HUES64 (cell line): ENCODE measurements around the gene MYLK.

Experiments used
- H3K27ac ChIP-seq: 2 replicates; pipeline ENCODE4 v1.7.0; 2013; ENCODE audit warnings: low read depth, low read length, inconsistent platforms
- H3K27me3 ChIP-seq: 2 replicates; pipeline ENCODE4 v1.6.1; 2013; ENCODE audit warnings: mild to moderate bottlenecking, low read length; ENCODE audit not compliant: insufficient read depth
- H3K36me3 ChIP-seq: 2 replicates; pipeline ENCODE4 v1.6.1; 2013; ENCODE audit warnings: mild to moderate bottlenecking, low read length; ENCODE audit not compliant: insufficient read depth
- H3K4me1 ChIP-seq: 2 replicates; pipeline ENCODE4 v1.6.1; 2013; ENCODE audit warnings: mild to moderate bottlenecking, low read length, moderate library complexity; ENCODE audit not compliant: insufficient read depth
- H3K4me3 ChIP-seq: 2 replicates; pipeline ENCODE4 v1.5.1; 2013; ENCODE audit warnings: mild to moderate bottlenecking, low read length, moderate library complexity
- H3K9ac ChIP-seq: 2 replicates; pipeline ENCODE4 v1.6.1; 2013; ENCODE audit warnings: mild to moderate bottlenecking, low read depth, low read length
- H3K9me3 ChIP-seq: 2 replicates; pipeline ENCODE4 v1.6.1; 2013; ENCODE audit warnings: low read depth, low read length; ENCODE audit not compliant: insufficient read depth
- WGBS: fragments of 150-250, 120-280 bp; methylation state at CpG from one replicate; pipeline ENCODE4 v1.1.7; 2013; ENCODE audit warnings: missing lambda C conversion rate; 5-methylcytosine and 5-hydroxymethylcytosine counted together

Gene MYLK

DNA sequence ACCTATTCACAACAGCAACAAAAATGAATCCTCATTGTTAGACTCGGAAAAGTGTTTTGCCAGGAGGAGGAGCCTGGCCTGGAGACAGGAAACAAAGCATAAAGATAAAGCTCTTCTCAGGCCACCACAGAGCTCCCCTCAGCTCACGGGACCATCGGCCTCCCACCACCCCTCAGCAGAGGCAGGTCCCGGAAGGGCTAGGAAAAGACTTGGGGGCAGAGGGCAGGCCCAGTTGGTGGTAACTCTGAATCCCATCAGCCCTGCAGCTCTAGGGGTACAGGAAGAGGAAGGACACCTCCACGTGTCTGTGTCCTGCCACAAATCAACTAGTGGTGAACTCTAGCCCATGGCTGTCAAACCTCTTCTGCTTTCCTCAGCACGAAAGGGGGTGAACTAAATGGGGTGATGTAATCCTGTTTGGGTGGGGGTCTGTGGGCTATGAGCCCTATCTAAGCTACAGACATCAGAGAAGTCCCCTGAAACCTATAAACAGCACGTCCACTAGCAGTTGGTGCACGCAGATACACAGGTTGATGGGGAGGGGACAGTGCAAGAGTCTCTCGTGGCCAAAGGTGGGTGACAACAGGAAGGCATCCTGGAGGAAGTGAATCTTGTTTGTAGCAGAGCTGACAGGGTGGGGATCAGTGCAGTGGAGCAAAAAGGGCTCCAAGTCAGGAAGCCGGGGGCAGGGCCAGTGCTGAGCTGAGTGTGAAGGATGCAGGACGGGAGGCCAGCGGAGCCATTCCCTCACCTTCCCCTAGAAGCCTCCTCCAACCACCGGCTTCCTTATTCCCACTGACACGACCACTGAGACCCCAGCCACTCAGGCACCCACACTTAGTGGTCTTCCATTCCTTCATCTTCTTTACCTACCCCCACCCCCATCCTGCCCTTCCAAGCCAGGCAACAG is 188.1 kb downstream of the MYLK start:
- WGBS: 77% methylated on average over 14 of the region's 14 CpGs
- no peak overlapping the region for H3K27ac ChIP-seq
- no peak overlapping the region for H3K4me3 ChIP-seq
- no peaks in the 10 kb centered on the region for H3K27me3 ChIP-seq
- H3K36me3 ChIP-seq: no peaks in the 10 kb centered on the region
- H3K4me1 ChIP-seq: peaks cover 16% of the 10 kb centered on the region; the same call in 1 of the 2 replicates
- no peak overlapping the region for H3K9ac ChIP-seq
- no peaks in the 10 kb centered on the region for H3K9me3 ChIP-seq

DNA sequence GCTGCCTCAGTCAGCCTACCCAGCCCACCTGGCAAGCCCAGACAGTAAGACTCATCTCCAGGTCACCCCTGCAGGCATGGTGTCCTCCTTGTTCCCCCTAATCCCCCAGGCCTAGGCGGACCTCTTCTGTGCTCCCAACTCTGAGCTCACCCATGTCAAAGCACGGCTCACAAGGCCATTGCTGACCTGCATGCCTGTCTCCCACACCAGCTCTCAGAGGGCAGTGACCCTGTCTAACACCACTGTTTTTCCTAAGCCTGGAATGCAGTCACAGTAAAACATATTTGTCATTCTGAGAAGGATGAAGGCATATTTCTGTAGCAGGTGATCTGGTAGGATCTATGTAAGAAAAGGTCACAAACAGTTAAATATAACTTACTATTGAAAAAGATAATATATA is 189.0 kb downstream of the MYLK start:
- WGBS: 76% methylated on average over 2 of the region's 2 CpGs
- Histone ChIP-seq H3K9ac (no peak overlapping the region), H3K36me3 (no peaks in the 10 kb centered on the region)

DNA sequence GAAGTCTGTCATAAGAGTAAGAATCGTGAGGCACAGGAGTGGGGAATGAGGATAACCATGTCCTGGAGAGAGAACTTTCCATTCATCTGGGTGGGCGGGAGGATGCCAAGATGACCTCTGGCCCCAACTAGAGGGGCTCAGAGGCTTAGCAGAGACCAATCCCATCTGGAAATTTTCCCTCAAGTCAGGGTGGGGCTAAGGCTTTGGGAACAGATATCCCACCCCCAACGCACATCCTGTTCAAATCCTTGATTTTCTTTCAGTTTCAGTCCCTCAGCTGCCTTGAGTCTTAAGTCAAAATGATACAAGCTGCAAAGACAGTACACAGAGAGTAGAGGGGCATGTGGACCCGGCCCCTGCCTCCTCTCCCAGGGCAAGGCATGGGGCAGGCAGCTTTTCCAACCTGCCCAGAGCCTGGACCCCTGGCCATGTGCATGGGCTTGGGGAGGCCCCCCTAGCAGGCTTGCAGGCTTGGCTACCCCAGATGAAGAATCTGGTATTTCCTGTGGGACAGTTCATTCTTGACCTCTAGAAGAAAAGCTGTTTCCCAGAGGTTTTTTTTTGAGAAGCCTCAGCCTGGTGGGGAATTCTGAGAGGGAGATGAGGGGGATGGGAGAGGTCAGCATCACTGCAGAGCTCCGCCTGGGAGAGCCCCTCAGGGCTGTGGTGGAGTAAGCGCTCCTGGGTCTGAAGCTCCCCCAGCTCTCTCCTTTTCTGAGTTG is 189.6 kb downstream of the MYLK start:
- no peak overlapping the region for H3K27ac ChIP-seq
- H3K4me1 ChIP-seq: peaks cover 16% of the 10 kb centered on the region; the same call in 1 of the 2 replicates
- H3K27me3 ChIP-seq: no peaks in the 10 kb centered on the region
- no peak overlapping the region for H3K4me3 ChIP-seq
- H3K36me3 ChIP-seq: no peaks in the 10 kb centered on the region
- no peak overlapping the region for H3K9ac ChIP-seq
- WGBS: 83% methylated on average over 6 of the region's 6 CpGs
- no peaks in the 10 kb centered on the region for H3K9me3 ChIP-seq

More for the DNA sequence above, 189.0 kb downstream of the MYLK start:
- no peak overlapping the region for H3K27ac ChIP-seq
- no peak overlapping the region for H3K4me3 ChIP-seq
- no peaks in the 10 kb centered on the region for H3K27me3 ChIP-seq
- H3K4me1 ChIP-seq: peaks cover 16% of the 10 kb centered on the region; the same call in 1 of the 2 replicates
- H3K9me3 ChIP-seq: no peaks in the 10 kb centered on the region

DNA sequence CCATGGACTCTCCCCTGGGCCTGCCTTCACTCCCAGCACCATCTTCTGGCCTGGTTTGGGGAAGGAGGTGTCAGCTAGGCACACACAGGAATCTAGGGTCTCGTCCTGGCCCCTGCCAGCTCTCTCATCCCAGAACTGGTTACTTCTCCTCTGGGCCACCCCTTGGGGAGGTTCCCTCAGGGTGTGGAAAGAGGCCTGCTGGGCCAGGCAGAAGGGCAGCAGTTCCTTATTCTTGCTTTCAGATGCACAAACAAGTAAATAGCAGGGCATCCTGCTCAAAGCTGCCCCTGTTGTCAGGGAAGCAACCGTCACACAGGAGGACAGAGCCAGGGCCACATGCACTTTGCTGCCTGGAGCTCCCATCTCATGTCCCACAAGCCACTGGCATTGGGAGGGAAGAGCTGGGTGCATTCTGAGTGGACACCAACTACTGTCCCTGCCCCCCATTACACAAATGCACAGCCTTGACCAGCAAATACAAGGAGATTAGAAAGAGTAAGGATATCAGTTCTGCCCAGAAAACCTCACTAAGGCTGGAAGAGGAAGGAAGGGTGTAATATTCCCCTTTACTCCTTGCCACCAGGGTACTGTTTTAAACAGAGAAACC is 190.4 kb downstream of the MYLK start:
- H3K4me1 ChIP-seq: peaks cover 16% of the 10 kb centered on the region; the same call in 1 of the 2 replicates
- no peaks in the 10 kb centered on the region for H3K36me3 ChIP-seq
- no peak overlapping the region for H3K27ac ChIP-seq
- no peaks in the 10 kb centered on the region for H3K27me3 ChIP-seq
- no peak overlapping the region for H3K9ac ChIP-seq
- WGBS: 85% methylated on average over 2 of the region's 2 CpGs
- no peaks in the 10 kb centered on the region for H3K9me3 ChIP-seq
- no peak overlapping the region for H3K4me3 ChIP-seq

DNA sequence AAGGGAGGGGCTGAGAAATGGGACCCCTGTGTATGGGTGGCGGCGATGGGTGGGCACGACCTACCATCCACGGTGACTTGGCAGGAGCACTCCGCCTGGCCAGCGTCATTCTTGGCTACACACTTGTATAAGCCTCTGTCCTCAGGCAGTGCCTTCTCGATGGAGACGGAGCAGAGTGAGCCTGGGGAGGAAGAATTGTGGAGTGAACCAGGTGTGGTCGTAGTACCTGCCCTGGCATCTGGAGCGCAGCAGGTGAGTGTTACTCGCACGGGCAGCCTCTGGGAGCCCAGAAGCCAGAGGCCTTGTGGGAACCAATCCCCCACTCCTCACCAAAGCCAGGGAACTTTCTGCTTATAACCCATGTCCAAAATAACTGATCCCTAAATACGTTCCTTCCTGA is 191.5 kb downstream of the MYLK start:
- no peak overlapping the region for H3K27ac ChIP-seq
- no peaks in the 10 kb centered on the region for H3K36me3 ChIP-seq
- H3K9me3 ChIP-seq: no peaks in the 10 kb centered on the region
- H3K4me1 ChIP-seq: peaks cover 16% of the 10 kb centered on the region; the same call in 1 of the 2 replicates
- H3K4me3 ChIP-seq: no peak overlapping the region
- no peaks in the 10 kb centered on the region for H3K27me3 ChIP-seq
- no peak overlapping the region for H3K9ac ChIP-seq
- WGBS: 87% methylated on average over 13 of the region's 13 CpGs

DNA sequence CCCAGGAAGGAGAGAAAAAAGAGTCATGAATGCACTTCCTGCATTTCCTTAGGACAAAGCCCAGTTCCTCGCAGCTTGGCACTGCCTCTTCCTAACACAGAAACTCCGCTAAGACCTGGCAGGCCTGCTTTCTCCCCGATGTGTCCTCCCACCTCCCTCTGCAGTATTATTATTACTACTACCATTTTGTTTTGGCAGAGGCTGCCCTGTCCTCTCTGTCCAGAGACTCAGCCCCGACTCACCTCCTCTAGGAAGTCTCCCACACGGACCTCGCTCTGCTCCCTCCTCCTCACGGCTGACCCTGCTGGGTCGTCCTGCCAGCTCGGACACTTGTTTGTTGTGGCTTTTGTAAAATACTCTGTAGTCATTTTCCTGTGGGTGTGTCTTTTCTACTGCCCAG is 192.1 kb downstream of the MYLK start:
- peaks cover 16% of the 10 kb centered on the region; the same call in 1 of the 2 replicates for H3K4me1 ChIP-seq
- no peaks in the 10 kb centered on the region for H3K27me3 ChIP-seq
- no peaks in the 10 kb centered on the region for H3K36me3 ChIP-seq
- H3K4me3 ChIP-seq: no peak overlapping the region
- WGBS: 72% methylated on average over 9 of the region's 9 CpGs
- no peak overlapping the region for H3K27ac ChIP-seq
- no peaks in the 10 kb centered on the region for H3K9me3 ChIP-seq
- H3K9ac ChIP-seq: no peak overlapping the region

DNA sequence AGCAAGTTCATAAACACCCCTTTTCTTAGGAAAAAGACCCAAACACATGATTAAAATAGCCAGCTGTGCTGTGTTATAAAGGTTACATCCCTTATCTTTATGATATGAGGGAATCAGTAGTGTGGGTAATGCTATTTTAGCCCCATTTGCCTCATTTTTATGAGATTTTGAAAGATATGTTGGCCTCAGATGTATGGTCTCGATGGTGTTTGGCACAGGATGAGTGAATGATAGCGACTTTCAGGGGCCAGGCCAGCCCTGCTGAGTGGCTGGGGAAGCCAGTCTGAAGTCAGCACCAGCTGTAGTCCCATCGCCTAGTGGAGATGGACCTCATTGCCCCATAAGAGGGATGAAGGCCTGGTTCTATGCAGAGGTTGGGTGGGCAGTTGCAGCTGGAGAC is 194.3 kb downstream of the MYLK start:
- H3K27ac ChIP-seq: no peak overlapping the region
- no peak overlapping the region for H3K4me3 ChIP-seq
- H3K36me3 ChIP-seq: no peaks in the 10 kb centered on the region
- H3K9me3 ChIP-seq: no peaks in the 10 kb centered on the region
- 93% methylated on average over 3 of the region's 3 CpGs for WGBS
- H3K27me3 ChIP-seq: no peaks in the 10 kb centered on the region
- H3K9ac ChIP-seq: no peak overlapping the region
- peaks cover 12% of the 10 kb centered on the region; the same call in 1 of the 2 replicates for H3K4me1 ChIP-seq

DNA sequence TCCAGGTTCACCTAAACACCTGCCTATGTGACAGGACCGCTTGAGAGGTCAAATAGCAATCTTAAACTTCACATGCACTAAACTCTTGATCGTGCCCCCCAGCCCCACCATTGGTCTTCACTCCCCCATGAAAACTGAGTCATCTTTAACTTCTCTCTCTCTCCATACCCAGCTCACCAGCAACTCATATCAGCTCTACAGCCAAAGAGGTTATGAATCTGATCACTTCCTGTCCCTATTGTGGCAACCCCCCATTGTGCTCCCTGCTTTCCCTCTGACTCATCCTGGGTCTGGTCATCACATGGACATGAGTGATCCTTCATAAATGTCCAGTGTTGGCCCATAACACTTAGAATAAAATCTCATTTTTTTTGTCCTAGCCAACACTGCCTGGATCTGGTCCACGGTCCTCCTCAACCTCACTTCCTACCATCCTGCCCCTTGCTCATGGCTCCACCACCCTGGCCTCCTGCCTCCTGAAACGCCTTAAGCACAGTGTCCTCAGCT is 195.8 kb downstream of the MYLK start:
- H3K27me3 ChIP-seq: no peaks in the 10 kb centered on the region
- H3K9ac ChIP-seq: no peak overlapping the region
- WGBS: 92% methylated on average over 4 of the region's 4 CpGs
- H3K4me3 ChIP-seq: no peak overlapping the region
- H3K27ac ChIP-seq: no peak overlapping the region
- peaks cover 3% of the 10 kb centered on the region; the same call in 1 of the 2 replicates for H3K4me1 ChIP-seq
- no peaks in the 10 kb centered on the region for H3K9me3 ChIP-seq
- no peaks in the 10 kb centered on the region for H3K36me3 ChIP-seq

DNA sequence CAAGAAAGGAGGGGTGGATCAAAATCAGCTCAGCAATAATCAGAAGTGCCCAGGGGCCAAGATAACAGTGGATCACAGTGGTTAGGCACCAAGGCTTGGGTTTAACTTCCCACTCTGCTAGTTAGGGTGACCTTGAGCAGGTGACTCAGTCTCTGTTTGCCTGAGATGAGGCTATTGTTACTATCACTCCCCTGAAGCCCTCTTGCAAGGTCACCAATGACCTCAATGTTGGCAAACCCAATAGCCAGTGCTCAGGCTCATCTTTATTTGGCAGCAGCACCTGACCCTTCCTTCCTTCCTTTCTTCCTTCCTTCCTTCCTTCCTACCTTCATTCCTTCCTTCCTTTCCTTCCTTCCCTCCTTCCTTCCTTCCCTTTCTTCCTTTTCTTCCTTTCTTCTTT is 196.8 kb downstream of the MYLK start:
- no peaks in the 10 kb centered on the region for H3K27me3 ChIP-seq
- no peaks in the 10 kb centered on the region for H3K36me3 ChIP-seq
- peaks cover 3% of the 10 kb centered on the region; the same call in 1 of the 2 replicates for H3K4me1 ChIP-seq
- H3K27ac ChIP-seq: no peak overlapping the region
- no peak overlapping the region for H3K4me3 ChIP-seq
- H3K9me3 ChIP-seq: no peaks in the 10 kb centered on the region
- no peak overlapping the region for H3K9ac ChIP-seq

DNA sequence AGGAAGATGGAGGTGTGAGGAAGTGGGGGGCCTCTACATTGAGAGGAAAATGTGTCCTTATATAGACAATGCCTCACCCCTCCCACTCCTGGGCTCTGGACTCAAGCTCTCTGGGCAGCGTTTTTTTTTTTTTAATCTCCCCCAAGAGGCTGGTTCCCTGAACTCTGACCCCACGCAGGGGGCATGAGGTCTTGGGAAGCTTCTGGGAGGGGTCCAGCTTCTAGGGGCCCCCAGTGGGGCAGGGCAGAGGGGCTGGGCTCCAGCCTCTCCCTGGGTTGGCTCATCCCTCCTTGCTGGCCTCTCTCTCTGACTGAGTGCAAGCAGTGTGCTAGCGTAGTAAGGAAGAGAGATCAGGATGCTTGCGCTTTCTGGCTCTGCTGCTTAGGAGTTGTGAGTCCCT is 197.9 kb downstream of the MYLK start:
- Histone ChIP-seq H3K9me3 (no peaks in the 10 kb centered on the region), H3K27me3 (no peaks in the 10 kb centered on the region), H3K4me1 (peaks cover 3% of the 10 kb centered on the region; the same call in 1 of the 2 replicates), H3K9ac (no peak overlapping the region), H3K4me3 (no peak overlapping the region), H3K36me3 (no peaks in the 10 kb centered on the region), H3K27ac (no peak overlapping the region)
- WGBS: 74% methylated on average over 4 of the region's 4 CpGs

DNA sequence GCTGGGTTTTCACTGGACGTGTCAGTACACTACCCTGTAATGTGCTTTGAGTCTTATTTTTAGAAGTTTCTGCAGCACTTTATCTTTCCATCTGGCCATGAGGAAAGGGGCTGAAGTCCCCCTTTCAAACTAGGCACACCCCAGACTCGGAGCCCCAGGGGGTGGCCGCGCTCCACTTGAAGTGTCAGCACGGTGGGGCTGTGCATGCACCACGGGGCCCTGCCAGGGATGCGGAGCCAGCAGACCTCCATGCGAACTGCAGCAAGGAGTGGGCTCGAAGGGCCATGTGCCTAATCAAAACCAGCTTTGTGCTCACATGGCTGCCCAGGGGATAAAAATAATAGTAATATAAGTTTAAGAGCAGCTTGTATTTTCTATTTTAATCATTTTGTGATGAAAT is 198.4 kb downstream of the MYLK start:
- H3K4me1 ChIP-seq: peaks cover 3% of the 10 kb centered on the region; the same call in 1 of the 2 replicates
- no peak overlapping the region for H3K4me3 ChIP-seq
- H3K9ac ChIP-seq: no peak overlapping the region
- H3K27me3 ChIP-seq: no peaks in the 10 kb centered on the region
- no peak overlapping the region for H3K27ac ChIP-seq
- H3K36me3 ChIP-seq: no peaks in the 10 kb centered on the region
- H3K9me3 ChIP-seq: no peaks in the 10 kb centered on the region
- WGBS: 94% methylated on average over 9 of the region's 9 CpGs
